ENCODE results near the gene DAB2IP.

The DAB2IP gene

GRCh38 chr9:121633119-121633714 lies 18.2 kb upstream of the DAB2IP start:
- no peak overlapping the region for H3K27ac Mint-ChIP-seq (ENCODE audit: low read depth)
- ATAC-seq (replicated peaks; ENCODE audit: extremely low read depth, poor library complexity, severe bottlenecking) (no peak), DNase-seq (ENCODE audit: low spot score in 2 of 2) (no peak)
- H3K27me3 Mint-ChIP-seq: peaks cover 53% of the 10 kb centered on the region
- H3K4me1 Mint-ChIP-seq: no peaks in the 10 kb centered on the region
- H3K9me3 Mint-ChIP-seq: no peaks in the 10 kb centered on the region
- H3K4me3 Mint-ChIP-seq: no peak overlapping the region
- no peaks in the 10 kb centered on the region for H3K36me3 Mint-ChIP-seq (ENCODE audit: insufficient read depth)

DNA sequence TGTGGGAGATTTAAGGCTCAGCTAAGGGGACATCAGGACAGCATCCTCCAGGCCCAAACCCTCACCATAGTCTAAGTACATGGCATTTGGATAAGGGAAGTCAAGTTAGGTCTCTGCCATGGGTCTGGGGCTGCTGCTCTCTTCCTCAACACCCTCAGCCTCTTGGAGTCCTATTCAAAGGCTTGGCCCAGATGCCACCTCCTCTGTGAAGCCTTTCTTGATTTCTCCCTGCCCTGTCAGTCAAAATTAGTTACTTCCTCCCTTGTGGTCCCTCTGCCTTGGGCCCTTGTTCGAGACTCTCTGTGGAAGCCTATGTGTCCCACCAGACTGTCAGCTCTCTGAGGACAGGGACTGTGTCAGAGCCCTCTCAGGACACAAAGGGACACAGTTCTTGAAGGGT lies 17.7 kb upstream of the DAB2IP start:
- no peak for DNase-seq (ENCODE audit: low spot score in 2 of 2)

DNA sequence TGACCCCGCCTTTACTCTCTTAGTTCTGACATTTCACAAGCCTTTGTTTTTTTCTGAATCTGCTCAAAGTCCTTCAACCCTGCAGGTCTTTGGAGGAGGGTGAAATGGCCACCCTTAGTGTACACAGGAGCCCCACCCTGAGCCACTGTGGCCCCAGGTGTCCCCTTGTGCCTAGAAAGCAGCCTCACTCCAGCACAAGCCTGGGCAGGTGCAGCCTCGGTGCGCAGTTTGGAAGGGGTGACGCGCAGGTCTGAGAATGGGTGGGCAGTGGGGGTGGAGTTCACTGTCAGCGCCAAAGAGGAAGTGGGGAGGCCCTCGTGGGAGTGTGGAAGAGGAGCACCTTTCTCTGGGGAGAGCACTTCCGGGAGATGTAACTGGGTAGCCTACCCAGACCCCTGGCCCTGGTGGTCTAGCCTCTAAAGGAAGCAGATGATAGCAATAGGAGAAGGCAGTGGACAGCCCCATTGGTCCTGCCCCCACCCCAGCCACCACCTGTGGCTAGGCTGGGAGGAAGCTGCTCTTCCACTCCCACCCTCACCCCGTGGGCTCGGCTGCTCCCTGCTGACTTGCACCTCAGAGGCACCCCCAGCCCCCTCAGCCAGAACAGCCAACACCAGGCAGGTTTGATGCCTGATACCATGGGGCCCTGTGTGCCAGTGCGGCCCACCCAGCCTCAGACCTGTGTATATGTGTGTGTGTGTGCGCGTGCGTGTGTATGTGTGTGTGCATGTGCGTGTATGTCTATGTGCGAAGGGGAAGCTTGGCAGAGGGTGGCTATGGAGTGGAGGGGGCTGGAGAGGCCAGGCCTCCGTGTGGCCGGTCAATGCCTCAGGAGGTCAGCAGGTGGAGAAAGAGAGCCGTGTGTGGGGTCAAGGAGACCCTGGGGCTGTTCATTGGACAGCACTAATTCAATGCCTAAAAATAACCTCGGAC lies 16.8 kb upstream of the DAB2IP start:
- Mint-ChIP-seq H3K4me1 (no peaks in the 10 kb centered on the region), H3K36me3 (ENCODE audit: insufficient read depth) (no peaks in the 10 kb centered on the region), H3K9me3 (no peaks in the 10 kb centered on the region), H3K27me3 (peaks cover 45% of the 10 kb centered on the region), H3K4me3 (no peak overlapping the region), H3K27ac (ENCODE audit: low read depth) (no peak overlapping the region)
- DNase-seq (ENCODE audit: low spot score in 2 of 2): no peak
- no peak for ATAC-seq (replicated peaks; ENCODE audit: extremely low read depth, poor library complexity, severe bottlenecking)

More for the DNA sequence above, 17.7 kb upstream of the DAB2IP start:
- H3K27ac Mint-ChIP-seq (ENCODE audit: low read depth): no peak overlapping the region
- H3K4me1 Mint-ChIP-seq: no peaks in the 10 kb centered on the region
- no peak overlapping the region for H3K4me3 Mint-ChIP-seq
- ATAC-seq (replicated peaks; ENCODE audit: extremely low read depth, poor library complexity, severe bottlenecking): no peak
- H3K9me3 Mint-ChIP-seq: no peaks in the 10 kb centered on the region
- no peaks in the 10 kb centered on the region for H3K36me3 Mint-ChIP-seq (ENCODE audit: insufficient read depth)
- H3K27me3 Mint-ChIP-seq: peaks cover 53% of the 10 kb centered on the region

DNA sequence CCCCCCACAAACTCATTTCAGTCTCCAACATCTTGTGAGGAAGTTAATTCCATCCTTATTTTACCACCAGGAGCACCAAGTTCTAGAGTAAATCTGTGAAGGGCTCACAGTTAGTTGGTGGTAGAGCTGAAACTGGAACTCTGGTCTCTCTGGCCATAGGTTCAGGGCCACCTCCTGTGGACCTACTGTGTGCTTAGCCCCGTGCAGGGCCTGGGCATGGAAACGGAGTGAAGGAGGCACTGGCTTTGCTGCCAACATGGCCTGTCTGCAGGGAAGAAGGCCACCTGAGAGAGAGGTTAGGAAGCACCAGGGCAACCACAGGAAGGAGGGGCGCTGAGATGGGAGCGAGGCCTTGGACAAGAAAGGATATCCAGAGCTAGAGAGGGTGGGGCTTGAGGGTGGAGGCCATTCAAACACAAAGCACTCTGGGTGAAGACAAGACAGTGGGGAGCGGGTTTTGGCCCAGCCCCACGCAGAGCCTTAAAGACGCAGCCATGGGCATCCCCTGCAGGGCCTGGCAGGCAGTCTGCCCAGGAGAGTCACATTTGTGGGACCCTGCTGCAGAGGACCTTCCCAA lies 16.0 kb upstream of the DAB2IP start:
- peaks cover 43% of the 10 kb centered on the region for H3K27me3 Mint-ChIP-seq
- no peaks in the 10 kb centered on the region for H3K9me3 Mint-ChIP-seq
- DNase-seq (ENCODE audit: low spot score in 2 of 2) (no peak), ATAC-seq (replicated peaks; ENCODE audit: extremely low read depth, poor library complexity, severe bottlenecking) (no peak)
- H3K27ac Mint-ChIP-seq (ENCODE audit: low read depth): no peak overlapping the region
- no peak overlapping the region for H3K4me3 Mint-ChIP-seq
- no peaks in the 10 kb centered on the region for H3K36me3 Mint-ChIP-seq (ENCODE audit: insufficient read depth)
- no peaks in the 10 kb centered on the region for H3K4me1 Mint-ChIP-seq

DNA sequence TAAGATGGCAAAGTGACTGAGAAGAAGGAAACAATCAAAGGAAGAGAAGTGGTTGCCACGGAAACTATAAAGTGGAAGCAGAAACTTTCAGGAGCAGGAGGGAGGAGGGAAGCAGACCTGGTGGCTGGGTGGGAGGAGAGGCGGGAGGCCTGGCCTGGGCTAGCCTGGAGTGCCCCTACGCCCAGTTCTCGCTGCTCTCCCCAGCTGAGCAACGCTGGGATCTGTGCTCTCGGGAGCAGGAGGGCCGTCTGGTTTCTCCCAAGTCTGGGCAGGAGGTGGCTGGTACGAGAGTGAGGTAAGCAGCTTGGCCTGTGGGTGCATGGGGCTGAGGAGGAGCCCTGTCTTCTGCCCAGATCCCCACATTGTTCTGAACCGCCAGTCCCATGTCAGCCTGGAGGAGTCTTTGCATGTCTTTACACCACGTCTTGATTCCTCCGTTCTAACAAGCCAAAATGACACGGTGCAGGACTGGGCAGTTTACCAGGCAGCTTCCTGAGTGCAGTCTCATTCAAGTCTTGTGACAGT lies 15.0 kb upstream of the DAB2IP start:
- Mint-ChIP-seq H3K36me3 (ENCODE audit: insufficient read depth) (no peaks in the 10 kb centered on the region), H3K4me3 (no peak overlapping the region), H3K27ac (ENCODE audit: low read depth) (no peak overlapping the region), H3K27me3 (peaks cover 36% of the 10 kb centered on the region), H3K9me3 (no peaks in the 10 kb centered on the region), H3K4me1 (no peaks in the 10 kb centered on the region)
- no peak for ATAC-seq (replicated peaks; ENCODE audit: extremely low read depth, poor library complexity, severe bottlenecking)
- DNase-seq (ENCODE audit: low spot score in 2 of 2): no peak

DNA sequence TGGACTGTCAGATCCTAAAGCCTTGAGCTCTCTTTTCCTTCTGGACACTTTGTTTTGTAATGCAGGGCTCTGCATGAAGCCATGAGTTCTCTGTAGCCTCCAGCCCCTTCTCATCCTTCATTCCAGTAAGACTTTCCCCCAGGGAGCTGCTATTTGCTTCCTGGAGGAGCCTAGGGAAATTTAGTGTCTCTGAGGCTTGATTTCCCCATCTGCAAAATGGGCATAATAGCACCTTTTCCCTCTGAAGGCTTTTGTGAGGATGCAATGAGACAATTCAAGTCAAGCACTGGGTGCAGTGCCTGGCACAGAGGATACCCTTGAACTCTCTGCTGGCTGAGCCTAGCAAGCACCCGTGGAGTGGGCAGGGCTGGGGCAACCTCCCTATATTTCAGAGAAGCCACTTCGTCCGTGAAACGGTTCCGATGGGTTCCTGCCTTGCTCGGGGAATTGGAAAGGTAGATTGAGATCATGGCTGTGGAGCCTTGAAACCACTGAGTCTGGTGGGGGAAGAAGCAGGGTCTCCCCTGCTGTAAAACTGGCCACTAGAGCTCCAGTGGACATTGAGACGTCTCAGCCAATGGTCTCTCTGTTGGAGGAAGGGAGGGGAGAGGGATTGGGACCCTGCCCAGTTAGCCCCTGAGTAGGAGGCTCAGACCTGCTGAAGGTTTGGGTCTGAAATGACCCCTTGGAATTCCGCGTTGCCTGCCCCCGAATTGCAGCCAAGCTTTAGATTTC lies 14.3 kb upstream of the DAB2IP start:
- no peak overlapping the region for H3K27ac Mint-ChIP-seq (ENCODE audit: low read depth)
- no peaks in the 10 kb centered on the region for H3K4me1 Mint-ChIP-seq
- H3K4me3 Mint-ChIP-seq: no peak overlapping the region
- DNase-seq (ENCODE audit: low spot score in 2 of 2) (no peak), ATAC-seq (replicated peaks; ENCODE audit: extremely low read depth, poor library complexity, severe bottlenecking) (no peak)
- H3K9me3 Mint-ChIP-seq: no peaks in the 10 kb centered on the region
- peaks cover 28% of the 10 kb centered on the region for H3K27me3 Mint-ChIP-seq
- H3K36me3 Mint-ChIP-seq (ENCODE audit: insufficient read depth): no peaks in the 10 kb centered on the region

GRCh38 chr9:121637713-121638220 lies 13.7 kb upstream of the DAB2IP start:
- H3K4me3 Mint-ChIP-seq: no peak overlapping the region
- H3K9me3 Mint-ChIP-seq: no peaks in the 10 kb centered on the region
- no peak for DNase-seq (ENCODE audit: low spot score in 2 of 2)
- no peak for ATAC-seq (replicated peaks; ENCODE audit: extremely low read depth, poor library complexity, severe bottlenecking)
- no peaks in the 10 kb centered on the region for H3K4me1 Mint-ChIP-seq
- no peak overlapping the region for H3K27ac Mint-ChIP-seq (ENCODE audit: low read depth)
- peaks cover 22% of the 10 kb centered on the region for H3K27me3 Mint-ChIP-seq
- no peaks in the 10 kb centered on the region for H3K36me3 Mint-ChIP-seq (ENCODE audit: insufficient read depth)

- H3K9me3 Mint-ChIP-seq: no peaks in the 10 kb centered on the region
- no peaks in the 10 kb centered on the region for H3K36me3 Mint-ChIP-seq (ENCODE audit: insufficient read depth)
- no peak overlapping the region for H3K27ac Mint-ChIP-seq (ENCODE audit: low read depth)
- ATAC-seq (replicated peaks; ENCODE audit: extremely low read depth, poor library complexity, severe bottlenecking) (no peak), DNase-seq (ENCODE audit: low spot score in 2 of 2) (no peak)
- peaks cover 27% of the 10 kb centered on the region for H3K27me3 Mint-ChIP-seq
- no peak overlapping the region for H3K4me3 Mint-ChIP-seq
- no peaks in the 10 kb centered on the region for H3K4me1 Mint-ChIP-seq
Measured at GRCh38 chr9:121638399-121638798, 13.0 kb upstream of the DAB2IP start.

- Mint-ChIP-seq H3K27me3 (peaks cover 33% of the 10 kb centered on the region), H3K36me3 (ENCODE audit: insufficient read depth) (no peaks in the 10 kb centered on the region), H3K4me1 (no peaks in the 10 kb centered on the region), H3K27ac (ENCODE audit: low read depth) (no peak overlapping the region), H3K9me3 (no peaks in the 10 kb centered on the region), H3K4me3 (no peak overlapping the region)
- ATAC-seq (replicated peaks; ENCODE audit: extremely low read depth, poor library complexity, severe bottlenecking): no peak
- no peak for DNase-seq (ENCODE audit: low spot score in 2 of 2)
Measured at GRCh38 chr9:121638901-121639592, 12.4 kb upstream of the DAB2IP start.

DNA sequence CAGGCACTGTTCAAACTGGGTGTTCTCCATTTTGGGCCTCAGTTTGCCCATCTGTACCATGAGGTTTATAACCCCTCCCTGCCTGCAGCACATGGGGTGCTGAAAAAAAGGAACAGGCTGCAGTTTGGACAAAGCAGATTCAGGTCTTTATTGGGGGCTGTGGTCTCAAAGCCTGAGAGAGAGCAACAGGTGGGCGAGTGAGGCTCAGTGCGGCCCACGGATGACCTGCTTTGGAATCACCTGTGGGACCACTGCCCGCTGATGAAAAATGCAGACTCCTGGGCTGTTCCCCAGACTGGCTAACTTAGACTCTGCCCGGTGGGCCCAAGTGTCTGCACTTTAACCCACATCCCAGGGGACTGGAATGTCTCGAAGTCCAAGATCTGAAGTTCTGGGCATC lies 11.8 kb upstream of the DAB2IP start:
- Mint-ChIP-seq H3K36me3 (ENCODE audit: insufficient read depth) (no peaks in the 10 kb centered on the region), H3K9me3 (no peaks in the 10 kb centered on the region), H3K4me3 (no peak overlapping the region), H3K27me3 (peaks cover 36% of the 10 kb centered on the region), H3K27ac (ENCODE audit: low read depth) (no peak overlapping the region), H3K4me1 (no peaks in the 10 kb centered on the region)
- DNase-seq (ENCODE audit: low spot score in 2 of 2): no peak
- no peak for ATAC-seq (replicated peaks; ENCODE audit: extremely low read depth, poor library complexity, severe bottlenecking)

GRCh38 chr9:121640076-121640475 lies 11.4 kb upstream of the DAB2IP start:
- ATAC-seq (replicated peaks; ENCODE audit: extremely low read depth, poor library complexity, severe bottlenecking) (no peak), DNase-seq (ENCODE audit: low spot score in 2 of 2) (no peak)
- no peaks in the 10 kb centered on the region for H3K4me1 Mint-ChIP-seq
- no peaks in the 10 kb centered on the region for H3K36me3 Mint-ChIP-seq (ENCODE audit: insufficient read depth)
- H3K9me3 Mint-ChIP-seq: no peaks in the 10 kb centered on the region
- H3K4me3 Mint-ChIP-seq: no peak overlapping the region
- H3K27ac Mint-ChIP-seq (ENCODE audit: low read depth): no peak overlapping the region
- peaks cover 36% of the 10 kb centered on the region for H3K27me3 Mint-ChIP-seq

Data from central memory CD8-positive, alpha-beta T cell (primary cell).